HepG2 (cell line): Measurements from ENCODE around the gene FAM78B. TPM values are rescaled to one million over a fixed set of nuclear protein-coding genes. Genes with fewer than 3 reads are reported as not detected.

Source experiments
- ATAC-seq: fragments of 200-7000 bp; cut with Tn5 transposase; 3 replicates; pipeline ENCODE4 v1.9.1; 2020; ENCODE audit warnings: mild to moderate bottlenecking, moderate library complexity
- BruUV-seq: library from RNA; stranded (reverse); fragments of 400-500 nt; replicated peaks from 2 replicates; lab custom pipeline; 2021; lab: Mats Ljungman, UMichigan
- CTCF ChIA-PET: fragments of 300-600 bp; formaldehyde crosslinking; extraction: SDS; loops from one replicate; lab custom pipeline; 2021; ENCODE audit warnings: low total read pairs, inconsistent platforms, low intra/inter-chr PET ratio; lab: Yijun Ruan, JAX
- POLR2A ChIA-PET: fragments of 350-600 bp; sonication (Branson Sonifier 250); formaldehyde crosslinking; loops from one replicate; lab custom pipeline; 2020; ENCODE audit warnings: antibody characterized with exemption, inconsistent platforms; lab: Yijun Ruan, JAX
- DNase-seq: peaks from one replicate; pipeline ENCODE4 v3.0.0-alpha.2; 2015; ENCODE audit warnings: low spot score
- FAIRE-seq: peaks from 3 replicates; lab custom pipeline; 2011; peaks lifted over from hg19 to GRCh38; lab: Jason Lieb, UNC
- H2AFZ ChIP-seq: one replicate; pipeline ENCODE4 v1.6.1; 2011; ENCODE audit warnings: low read length, inconsistent platforms
- H3K27ac ChIP-seq: fragments of 300-600 bp; 3 replicates; pipeline ENCODE4 v1.8.0; 2011; ENCODE audit warnings: mixed run types, mild to moderate bottlenecking, mixed read lengths, low read length, inconsistent platforms; ENCODE audit not compliant: insufficient read depth; ENCODE audit errors: extremely low read length
- H3K27me3 ChIP-seq, 2 experiments: fragments of 200-600 bp in 1 of 2; 2 replicates in 1 of 2; 3 replicates in 1 of 2; pipeline versions ENCODE4 v1.6.0 to v1.8.0; 2011; ENCODE audit warnings: low read length in 2 of 2, mild to moderate bottlenecking in 2 of 2, moderate library complexity in 2 of 2, inconsistent platforms in 1 of 2; ENCODE audit not compliant: insufficient read depth in 2 of 2, control insufficient read depth in 1 of 2
- H3K36me3 ChIP-seq, 2 experiments: fragments of 200-600 bp in 1 of 2; replicated peaks in 1 of 2; 2 replicates in 1 of 2; 3 replicates in 1 of 2; pipeline versions ENCODE4 v1.5.1 to v1.8.0; 2011; ENCODE audit warnings: low read length in 2 of 2, inconsistent platforms in 1 of 2; ENCODE audit not compliant: insufficient read depth in 2 of 2, control insufficient read depth in 1 of 2
- H3K4me1 ChIP-seq: 2 replicates; pipeline ENCODE4 v1.5.1; 2012; ENCODE audit warnings: low read length, inconsistent platforms; ENCODE audit not compliant: insufficient read depth
- H3K4me2 ChIP-seq: 2 replicates; pipeline ENCODE4 v1.6.0; 2011; ENCODE audit warnings: low read depth, low read length, inconsistent platforms
- H3K4me3 ChIP-seq, 3 experiments: fragments of 200-600 bp in 1 of 3; sonication (generic), shearing (Covaris generic) in 1 of 3; replicated peaks in 1 of 3; 2 replicates each; pipeline ENCODE4 v1.5.1; 2011 to 2016; ENCODE audit warnings: low read length in 3 of 3, inconsistent platforms in 2 of 3, low read depth in 2 of 3, mild to moderate bottlenecking in 2 of 3, control low read depth in 1 of 3, mixed read lengths in 1 of 3; ENCODE audit not compliant: insufficient read depth in 1 of 3
- H3K79me2 ChIP-seq: one replicate; pipeline ENCODE4 v1.6.1; 2011; ENCODE audit warnings: low read length, inconsistent platforms; ENCODE audit not compliant: insufficient read depth
- H3K9ac ChIP-seq: 2 replicates; pipeline ENCODE4 v1.6.0; 2011; ENCODE audit warnings: mild to moderate bottlenecking, low read depth, low read length, inconsistent platforms; ENCODE audit not compliant: insufficient read depth
- H3K9me3 ChIP-seq: 2 replicates; pipeline ENCODE4 v1.5.1; 2012; ENCODE audit warnings: mild to moderate bottlenecking, low read length
- H4K20me1 ChIP-seq: 2 replicates; pipeline ENCODE4 v1.6.0; 2011; ENCODE audit warnings: inconsistent platforms, mild to moderate bottlenecking, low read length, moderate library complexity; ENCODE audit not compliant: insufficient read depth
- FOXK2 ChIP-seq: fragments of 450-650 bp; IDR thresholded peaks from 2 replicates; pipeline ENCODE4 v1.6.1; 2016
- MAFF ChIP-seq: IDR thresholded peaks from 2 replicates; pipeline ENCODE4 v1.6.1; 2011; ENCODE audit warnings: low read depth, low read length, improper control_type of control experiment
- MAFK ChIP-seq, 2 experiments: IDR thresholded peaks in 1 of 2; conservative IDR thresholded peaks in 1 of 2; 2 replicates each; pipeline ENCODE4 v1.6.1; 2011; ENCODE audit warnings: improper control_type of control experiment in 2 of 2, low read length in 2 of 2
- PCBP1 ChIP-seq: fragments of 200-400 bp; formaldehyde crosslinking; IDR thresholded peaks from 2 replicates; pipeline ENCODE4 v1.6.1; 2017; ENCODE audit warnings: mild to moderate bottlenecking, low read depth, low read length, borderline replicate concordance
- POLR2AphosphoS2 ChIP-seq: IDR thresholded peaks from 2 replicates; pipeline ENCODE4 v1.6.1; 2011; ENCODE audit warnings: low read depth, low read length, improper control_type of control experiment
- TBP ChIP-seq: sonication (generic); formaldehyde crosslinking; IDR thresholded peaks from 2 replicates; pipeline ENCODE4 v1.5.0; 2020; ENCODE audit warnings: missing genetic modification reagents
- ZNF432 ChIP-seq: sonication (generic); formaldehyde crosslinking; IDR thresholded peaks from 2 replicates; pipeline ENCODE4 v1.5.0; 2020; ENCODE audit warnings: missing genetic modification reagents, mild to moderate bottlenecking, borderline replicate concordance
- WGBS: methylation state at CpG from one replicate; pipeline ENCODE4 v1.1.6; 2017; ENCODE audit warnings: low lambda C conversion rate; 5-methylcytosine and 5-hydroxymethylcytosine counted together
- in situ Hi-C: cut with HindIII; loops from 2 replicates; pipeline ENCODE4 v1.10.0; 2017; ENCODE audit warnings: low pct_unique_long_range_greater_than_20kb; ENCODE audit not compliant: extremely low pct_ligation_motif_present
- intact Hi-C: fragments of 100-400 bp; cut with micrococcal nuclease; formaldehyde crosslinking; loops from one replicate; pipeline ENCODE4 v1.10.0; 2022; ENCODE audit not compliant: unreplicated experiment
- polyA plus RNA-seq, 8 experiments: library from polyadenylated mRNA; depleted of rRNA in 3 of 8; stranded (reverse) in 7 of 8; unstranded in 1 of 8; fragments of >200 nt; fragmentation: Illumina TruSeq in 4 of 8; extraction: Trizol in 4 of 8; gene quantifications; 2 replicates each; pipeline versions ENCODE4 v1.2.1 to v1.2.3, GENCODE V29; 2011 to 2016; ENCODE audit warnings: low read depth in 4 of 8, missing spikeins in 1 of 8, mixed read lengths in 1 of 8; ENCODE audit not compliant: insufficient read depth in 1 of 8
- total RNA-seq, 5 experiments: library from RNA; depleted of rRNA; stranded (reverse); fragments of >200 nt; fragmentation: Illumina TruSeq; extraction: Trizol; gene quantifications; 2 replicates each; pipeline ENCODE4 v1.2.3, GENCODE V29; 2016; ENCODE audit warnings: low read depth in 1 of 5
- TF ChIP-seq, protein P1 (sequence below): sonication (generic); formaldehyde crosslinking; IDR thresholded peaks from 2 replicates; pipeline ENCODE4 v1.5.0; 2020; ENCODE audit warnings: mild to moderate bottlenecking, missing genetic modification reagents, borderline replicate concordance
- TF ChIP-seq, protein P2 (sequence below): IDR thresholded peaks from 2 replicates; pipeline ENCODE4 v1.6.1; 2016

FAM78B gene
- total and polyA plus RNA-seq, 2 of the 13 experiments (the other 11 are each of a cell fraction or from before 2014, with no cell fraction given) = 0.22 to 0.31 TPM

DNA sequence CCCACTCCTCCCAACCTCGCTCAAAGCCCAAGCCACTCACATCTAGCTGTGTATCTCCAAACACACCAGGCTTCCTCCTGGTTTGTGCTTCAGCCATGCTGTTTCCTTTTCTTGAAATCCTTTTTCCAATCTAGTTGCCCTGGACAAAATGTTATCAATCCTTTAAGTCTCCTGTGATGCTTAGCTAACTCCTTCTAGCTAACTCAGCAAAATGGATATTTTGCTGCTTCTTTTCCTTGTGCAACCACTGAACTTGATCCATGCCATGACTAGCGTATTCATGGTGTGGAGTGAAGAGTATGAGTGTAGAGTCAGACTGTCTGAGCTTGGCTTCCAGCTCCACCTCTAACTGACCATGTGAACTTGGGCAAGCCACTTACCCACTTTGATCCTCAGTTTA, 33.9 kb upstream of the FAM78B start:
- intact Hi-C loops = no loop called here
- H3K79me2 ChIP-seq = no peaks in the 10 kb centered on the region
- WGBS = 3% methylated on average over 2 of the region's 2 CpGs
- H3K27me3 ChIP-seq = no peaks in the 10 kb centered on the region
- no peaks in the 10 kb centered on the region for H3K9me3 ChIP-seq
- H3K36me3 ChIP-seq = no peaks in the 10 kb centered on the region
- no peak overlapping the region for H3K4me3 ChIP-seq
- H3K4me1 ChIP-seq = no peaks in the 10 kb centered on the region
- H3K4me2 ChIP-seq = no peak overlapping the region
- H4K20me1 ChIP-seq = no peaks in the 10 kb centered on the region
- ATAC-seq (no peak), FAIRE-seq (no peak)
- H2AFZ ChIP-seq = no peak overlapping the region
- no TSS peak for BruUV-seq
- CTCF ChIA-PET = no interaction called here
- TF ChIP-seq, protein P1, sequence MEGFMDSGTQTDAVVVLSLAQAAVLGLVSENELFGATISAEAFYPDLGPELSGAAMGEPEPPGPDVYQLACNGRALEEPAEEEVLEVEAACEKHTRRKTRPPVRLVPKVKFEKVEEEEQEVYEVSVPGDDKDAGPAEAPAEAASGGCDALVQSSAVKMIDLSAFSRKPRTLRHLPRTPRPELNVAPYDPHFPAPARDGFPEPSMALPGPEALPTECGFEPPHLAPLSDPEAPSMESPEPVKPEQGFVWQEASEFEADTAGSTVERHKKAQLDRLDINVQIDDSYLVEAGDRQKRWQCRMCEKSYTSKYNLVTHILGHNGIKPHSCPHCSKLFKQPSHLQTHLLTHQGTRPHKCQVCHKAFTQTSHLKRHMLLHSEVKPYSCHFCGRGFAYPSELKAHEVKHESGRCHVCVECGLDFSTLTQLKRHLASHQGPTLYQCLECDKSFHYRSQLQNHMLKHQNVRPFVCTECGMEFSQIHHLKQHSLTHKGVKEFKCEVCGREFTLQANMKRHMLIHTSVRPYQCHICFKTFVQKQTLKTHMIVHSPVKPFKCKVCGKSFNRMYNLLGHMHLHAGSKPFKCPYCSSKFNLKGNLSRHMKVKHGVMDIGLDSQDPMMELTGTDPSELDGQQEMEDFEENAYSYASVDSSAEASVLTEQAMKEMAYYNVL (CRISPR knock-in tag) = no peak
- peak; percentile 66 for TF ChIP-seq MAFF
- no peak for TF ChIP-seq TBP (CRISPR knock-in tag)
- TF ChIP-seq ZNF432 (CRISPR knock-in tag) = no peak
- TF ChIP-seq MAFK (conservative IDR thresholded peaks at IDR 0.05 in 1 of 2, IDR thresholded peaks at IDR 0.05 in 1 of 2; ENCODE audit: low read length in 2 of 2) = peak; percentile 55 to 71
- TF ChIP-seq, all 625 proteins: peak for 2
- DNase-seq = no peak
- no peak overlapping the region for H3K9ac ChIP-seq
- POLR2A ChIA-PET = no interaction called here
- in situ Hi-C loops = no loop called here
- no peak overlapping the region for H3K27ac ChIP-seq

DNA sequence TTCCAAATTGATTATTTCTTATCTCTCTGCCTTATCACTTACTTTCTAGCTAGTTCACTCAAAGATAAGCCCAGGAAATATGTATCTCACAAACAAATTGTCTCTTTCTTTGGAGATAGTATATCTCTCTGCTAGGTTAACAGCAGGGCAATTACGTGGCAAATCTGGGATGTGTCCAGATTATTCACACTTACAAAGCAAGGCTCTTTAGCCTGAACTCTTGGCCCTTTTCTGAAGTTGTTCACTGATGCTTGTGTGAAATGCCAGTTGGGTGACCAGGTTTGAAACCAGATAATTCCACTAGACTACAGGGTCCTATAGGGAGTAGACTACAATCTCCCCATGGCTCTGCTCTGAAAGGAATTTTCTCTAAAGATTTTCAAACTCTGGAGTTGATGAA, 30.8 kb upstream of the FAM78B start:
- Histone ChIP-seq H3K4me2 (no peak overlapping the region), H3K79me2 (no peaks in the 10 kb centered on the region), H3K27me3 (no peaks in the 10 kb centered on the region), H3K4me1 (no peaks in the 10 kb centered on the region), H4K20me1 (no peaks in the 10 kb centered on the region), H3K27ac (no peak overlapping the region), H3K36me3 (no peaks in the 10 kb centered on the region), H3K9me3 (no peaks in the 10 kb centered on the region), H2AFZ (no peak overlapping the region), H3K4me3 (no peak overlapping the region), H3K9ac (no peak overlapping the region)
- TF ChIP-seq PCBP1 (no peak), FOXK2 (no peak), POLR2AphosphoS2 (no peak)
- TF ChIP-seq, protein P2, sequence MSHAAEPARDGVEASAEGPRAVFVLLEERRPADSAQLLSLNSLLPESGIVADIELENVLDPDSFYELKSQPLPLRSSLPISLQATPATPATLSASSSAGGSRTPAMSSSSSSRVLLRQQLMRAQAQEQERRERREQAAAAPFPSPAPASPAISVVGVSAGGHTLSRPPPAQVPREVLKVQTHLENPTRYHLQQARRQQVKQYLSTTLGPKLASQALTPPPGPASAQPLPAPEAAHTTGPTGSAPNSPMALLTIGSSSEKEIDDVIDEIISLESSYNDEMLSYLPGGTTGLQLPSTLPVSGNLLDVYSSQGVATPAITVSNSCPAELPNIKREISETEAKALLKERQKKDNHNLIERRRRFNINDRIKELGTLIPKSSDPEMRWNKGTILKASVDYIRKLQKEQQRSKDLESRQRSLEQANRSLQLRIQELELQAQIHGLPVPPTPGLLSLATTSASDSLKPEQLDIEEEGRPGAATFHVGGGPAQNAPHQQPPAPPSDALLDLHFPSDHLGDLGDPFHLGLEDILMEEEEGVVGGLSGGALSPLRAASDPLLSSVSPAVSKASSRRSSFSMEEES (CRISPR knock-in tag) = no peak
- FAIRE-seq (no peak), ATAC-seq (no peak), DNase-seq (no peak)
- in situ Hi-C loops = no loop called here
- POLR2A ChIA-PET = no interaction called here
- BruUV-seq = no TSS peak
- 0% methylated on average over 1 of the region's 1 CpG for WGBS
- CTCF ChIA-PET = no interaction called here
- intact Hi-C loops = no loop called here
